Measurements from ENCODE around the gene NDRG3.

Gene NDRG3

DNA sequence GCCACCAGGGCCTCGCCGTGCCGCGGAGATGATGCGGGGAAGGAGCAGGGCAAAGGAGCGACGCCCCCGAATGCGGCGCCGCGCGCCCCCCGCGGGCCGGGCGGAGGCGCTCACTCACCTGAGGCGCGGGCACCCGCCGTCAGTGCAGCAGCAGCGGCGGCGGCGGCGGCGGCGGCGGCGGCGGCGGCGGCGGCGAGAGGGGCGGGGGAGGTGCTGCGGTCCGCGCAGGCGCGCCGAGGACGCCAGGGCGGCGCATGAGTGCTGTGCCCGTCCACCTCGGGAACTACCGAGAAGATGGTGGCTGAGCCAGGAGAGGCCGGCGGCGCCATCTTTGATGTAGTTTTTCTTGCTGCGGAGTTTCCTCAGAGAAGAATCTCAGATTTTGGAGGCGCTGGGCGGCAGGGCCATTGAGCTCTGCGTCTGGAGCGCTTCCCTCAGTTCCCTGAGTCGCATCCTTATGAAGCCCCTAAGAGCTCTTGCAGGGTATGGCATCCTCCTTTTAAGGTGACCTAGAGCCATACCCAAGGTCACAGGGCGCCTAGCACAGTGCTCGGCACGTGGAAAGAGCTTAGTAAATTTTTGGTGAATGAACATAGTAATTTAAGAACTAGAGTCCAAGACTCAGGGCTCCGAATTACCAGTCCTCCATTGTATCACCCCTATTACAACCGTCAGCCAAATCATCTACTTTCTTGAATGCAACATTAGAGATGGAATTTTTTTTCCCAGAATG lies at the start of gene NDRG3:
Gene NDRG3 (minus strand): TSS at position 164 of the 733 bp plus-strand sequence. CDS start 24,355 bp downstream, outside the sequence.
- no peaks in the 10 kb centered on the region for H3K4me1 ChIP-seq (ENCODE audit: insufficient read depth, low read length)
- H3K9ac ChIP-seq (ENCODE audit: low read depth, low read length), result peak within 1 kb of the TSS; percentile 82
- no peaks in the 10 kb centered on the region for H3K9me3 ChIP-seq (ENCODE audit: control insufficient read depth, insufficient read depth, low read length)
- H3K36me3 ChIP-seq (ENCODE audit: insufficient read depth, low read length), result peaks cover 3% of the 10 kb centered on the region; the same call in 1 of the 2 replicates

DNA sequence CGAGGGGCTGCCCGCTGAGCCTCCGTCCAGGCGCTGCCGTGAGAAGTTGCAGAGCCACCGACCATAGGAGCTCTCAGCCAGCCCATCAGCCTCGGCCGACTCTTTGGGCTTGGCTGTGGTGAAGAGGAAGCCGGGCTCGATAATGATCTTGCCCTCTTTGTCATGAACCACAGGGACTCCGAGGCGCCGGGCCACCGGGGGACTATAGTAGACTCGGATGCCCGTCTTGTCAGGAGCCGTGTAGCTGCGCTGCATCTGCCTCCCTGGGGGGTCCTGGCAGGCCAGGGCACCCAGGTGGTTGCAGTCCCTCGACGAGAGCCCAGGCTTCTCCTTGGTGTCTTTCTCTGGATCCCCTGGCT lies 48.2 kb upstream of the NDRG3 start:
- H3K9ac ChIP-seq (ENCODE audit: low read depth, low read length), result no peak overlapping the region
- H3K4me1 ChIP-seq (ENCODE audit: insufficient read depth, low read length), result no peaks in the 10 kb centered on the region
- H3K9me3 ChIP-seq (ENCODE audit: control insufficient read depth, insufficient read depth, low read length), result no peaks in the 10 kb centered on the region
- H3K36me3 ChIP-seq (ENCODE audit: insufficient read depth, low read length), result peaks cover 5% of the 10 kb centered on the region

DNA sequence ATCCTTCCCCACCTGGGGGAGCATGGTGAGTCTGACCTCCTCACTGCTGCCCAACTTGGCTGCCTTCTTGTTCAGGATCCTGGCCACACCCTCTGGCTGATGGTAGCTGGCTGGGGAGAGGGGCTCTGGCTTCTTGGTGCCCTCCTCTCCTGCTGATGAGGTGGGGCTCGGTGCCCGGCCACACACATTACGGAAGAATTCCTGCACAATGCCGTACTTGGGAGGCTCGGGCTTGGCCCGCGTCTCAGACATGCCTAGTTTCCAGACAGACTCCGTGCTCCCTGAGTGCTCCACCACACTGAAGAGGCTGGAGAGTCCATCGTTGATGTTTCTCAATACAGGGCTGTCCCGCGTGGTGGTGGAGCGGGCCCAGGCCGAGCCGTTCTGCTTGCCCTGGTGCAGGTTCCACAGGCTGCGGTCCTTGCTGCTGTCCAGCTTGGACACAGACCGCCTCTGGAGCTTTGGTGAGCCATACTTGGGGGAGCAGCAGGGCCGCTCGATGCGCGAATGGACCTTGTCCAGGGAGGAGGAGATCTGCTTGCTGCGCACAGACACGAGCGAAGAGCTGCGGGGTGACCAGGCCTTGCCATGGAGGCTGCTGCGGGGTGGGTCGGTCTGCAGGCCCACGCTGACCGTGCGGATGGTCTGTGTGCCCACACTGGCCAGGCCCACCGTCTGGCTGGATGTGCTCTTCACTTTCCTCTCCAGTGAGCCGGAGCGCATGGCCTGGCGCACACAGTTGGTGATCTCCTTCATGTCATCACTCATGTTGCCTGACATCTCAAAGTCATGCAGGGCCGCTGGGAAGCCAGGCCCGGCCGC lies 47.6 kb upstream of the NDRG3 start:
- Histone ChIP-seq H3K4me1 (ENCODE audit: insufficient read depth, low read length) (no peaks in the 10 kb centered on the region), H3K36me3 (ENCODE audit: insufficient read depth, low read length) (peaks cover 5% of the 10 kb centered on the region), H3K9ac (ENCODE audit: low read depth, low read length) (no peak overlapping the region), H3K9me3 (ENCODE audit: control insufficient read depth, insufficient read depth, low read length) (no peaks in the 10 kb centered on the region)

DNA sequence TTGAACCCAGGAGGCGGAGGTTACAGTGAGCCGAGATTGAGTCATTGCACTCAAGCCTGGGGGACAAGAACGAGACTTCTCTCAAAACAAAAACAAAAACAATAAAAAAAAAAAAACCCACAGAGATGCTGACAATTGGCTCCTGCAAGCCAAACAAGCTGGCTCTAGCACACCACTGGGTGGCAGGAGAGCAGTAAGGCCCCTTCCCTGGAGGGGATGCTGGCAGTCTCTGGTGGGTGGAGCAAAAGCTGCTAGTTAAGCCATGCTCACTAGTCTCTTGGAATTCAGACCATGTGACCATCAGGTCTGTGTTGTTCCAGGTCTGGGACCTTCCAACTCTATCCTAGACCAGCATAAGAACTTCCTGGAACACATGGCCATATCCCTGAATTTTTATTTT lies 46.5 kb upstream of the NDRG3 start:
- no peak overlapping the region for H3K9ac ChIP-seq (ENCODE audit: low read depth, low read length)
- no peaks in the 10 kb centered on the region for H3K4me1 ChIP-seq (ENCODE audit: insufficient read depth, low read length)
- peaks cover 5% of the 10 kb centered on the region for H3K36me3 ChIP-seq (ENCODE audit: insufficient read depth, low read length)
- no peaks in the 10 kb centered on the region for H3K9me3 ChIP-seq (ENCODE audit: control insufficient read depth, insufficient read depth, low read length)

DNA sequence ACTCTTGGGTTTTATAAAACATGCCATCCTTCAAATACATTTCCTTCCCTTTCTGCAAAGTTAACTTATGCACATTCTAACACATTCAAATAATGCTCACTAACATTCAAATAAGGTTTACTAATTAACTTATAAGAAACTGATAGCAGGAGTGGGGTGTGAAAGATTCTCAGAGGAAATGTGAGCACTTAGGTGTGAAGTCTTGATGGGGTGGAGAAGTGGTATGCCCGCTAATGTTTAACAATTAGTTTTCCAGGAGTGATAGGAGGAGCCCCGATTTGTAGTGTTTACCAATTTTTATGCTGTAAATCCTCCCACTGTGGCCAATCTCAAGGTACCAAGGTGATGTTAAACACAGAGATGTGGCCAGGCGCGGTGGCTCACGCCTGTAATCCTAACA lies 46.0 kb upstream of the NDRG3 start:
- Histone ChIP-seq H3K4me1 (ENCODE audit: insufficient read depth, low read length) (no peaks in the 10 kb centered on the region), H3K36me3 (ENCODE audit: insufficient read depth, low read length) (peaks cover 5% of the 10 kb centered on the region), H3K9me3 (ENCODE audit: control insufficient read depth, insufficient read depth, low read length) (no peaks in the 10 kb centered on the region), H3K9ac (ENCODE audit: low read depth, low read length) (no peak overlapping the region)

DNA sequence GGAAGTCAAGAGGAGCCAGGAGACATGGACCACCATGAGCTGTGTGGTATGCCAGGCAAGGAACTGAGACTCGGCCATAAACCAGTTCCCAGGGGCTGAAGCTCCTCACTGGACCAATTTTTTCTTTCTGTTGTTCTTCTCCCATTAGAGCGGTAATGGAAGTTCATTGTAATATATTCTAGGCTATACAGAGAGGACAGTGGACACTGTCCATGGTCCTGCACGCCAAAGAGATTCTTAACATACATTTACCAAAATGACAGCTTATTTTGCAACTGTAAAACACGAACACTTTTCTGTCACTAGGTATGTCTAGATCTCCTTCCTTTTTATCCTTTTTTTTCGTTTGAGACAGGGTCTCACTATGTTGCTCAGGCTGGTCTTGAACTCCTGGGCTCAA lies 40.8 kb upstream of the NDRG3 start:
- no peaks in the 10 kb centered on the region for H3K9me3 ChIP-seq (ENCODE audit: control insufficient read depth, insufficient read depth, low read length)
- H3K36me3 ChIP-seq (ENCODE audit: insufficient read depth, low read length), result peaks cover 12% of the 10 kb centered on the region
- no peaks in the 10 kb centered on the region for H3K4me1 ChIP-seq (ENCODE audit: insufficient read depth, low read length)
- H3K9ac ChIP-seq (ENCODE audit: low read depth, low read length), result no peak overlapping the region

DNA sequence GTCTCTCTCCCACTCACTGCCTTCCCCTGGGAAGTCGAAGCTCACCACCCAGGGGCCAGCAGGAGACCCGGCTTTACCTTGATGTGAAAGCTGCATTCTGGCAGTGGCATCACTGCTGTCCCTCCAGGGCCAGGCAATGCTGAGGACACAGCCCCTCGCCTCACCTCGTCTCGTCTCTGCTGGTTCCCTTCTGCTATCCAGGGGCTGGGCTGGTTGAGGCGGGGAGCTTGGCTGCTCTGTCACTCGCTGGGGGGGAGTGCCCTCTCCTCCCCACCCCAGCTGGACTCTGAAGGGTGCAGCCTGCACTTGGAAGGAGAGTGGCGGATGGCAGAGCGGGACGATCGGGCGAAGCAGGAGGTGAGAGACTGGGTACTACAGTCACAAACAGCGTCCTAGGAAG lies 40.4 kb upstream of the NDRG3 start:
- no peak overlapping the region for H3K9ac ChIP-seq (ENCODE audit: low read depth, low read length)
- no peaks in the 10 kb centered on the region for H3K4me1 ChIP-seq (ENCODE audit: insufficient read depth, low read length)
- H3K9me3 ChIP-seq (ENCODE audit: control insufficient read depth, insufficient read depth, low read length), result no peaks in the 10 kb centered on the region
- peaks cover 8% of the 10 kb centered on the region for H3K36me3 ChIP-seq (ENCODE audit: insufficient read depth, low read length)

DNA sequence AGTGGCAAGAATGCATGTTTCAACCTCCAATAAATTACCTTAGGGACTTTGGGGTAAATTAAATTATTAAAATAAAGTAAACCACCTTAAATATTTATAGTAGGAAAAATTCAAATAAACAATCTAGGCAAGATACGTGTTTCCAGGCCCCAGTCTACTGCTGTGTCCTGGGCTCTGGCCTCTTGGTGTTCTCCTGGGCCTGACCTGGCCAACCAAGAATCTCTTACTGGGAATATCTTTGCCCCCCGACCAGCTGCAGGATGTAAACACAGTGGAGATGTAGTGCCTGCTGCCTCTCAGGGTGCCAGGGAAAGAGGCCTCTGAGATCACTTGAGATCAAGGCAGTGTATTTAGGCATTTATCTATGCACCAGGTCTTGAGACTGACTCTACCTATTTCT lies 39.4 kb upstream of the NDRG3 start:
- Histone ChIP-seq H3K36me3 (ENCODE audit: insufficient read depth, low read length) (peaks cover 8% of the 10 kb centered on the region), H3K9me3 (ENCODE audit: control insufficient read depth, insufficient read depth, low read length) (no peaks in the 10 kb centered on the region)

DNA sequence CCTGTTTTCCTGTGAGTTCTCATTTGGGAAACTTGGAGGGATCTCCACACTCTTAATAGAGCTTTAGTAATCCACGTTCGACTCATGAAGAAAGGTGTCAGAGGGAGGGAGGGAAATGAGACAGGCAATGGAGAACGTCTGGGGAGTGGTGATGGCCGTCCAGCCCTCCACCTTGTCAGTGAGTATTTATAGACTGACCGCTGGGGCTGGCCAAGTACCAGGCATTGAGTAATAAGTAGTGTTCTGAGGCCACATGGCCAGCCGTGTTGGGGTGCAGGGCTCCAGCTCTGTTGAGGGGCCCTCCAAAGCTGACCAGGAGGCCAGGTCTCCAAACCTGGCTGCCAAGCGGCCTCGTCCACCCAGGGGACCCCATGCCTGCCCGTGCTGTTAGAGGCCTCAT lies 39.0 kb upstream of the NDRG3 start:
- H3K4me1 ChIP-seq (ENCODE audit: insufficient read depth, low read length), result no peaks in the 10 kb centered on the region

More for the DNA sequence above, 39.4 kb upstream of the NDRG3 start:
- Histone ChIP-seq H3K9ac (ENCODE audit: low read depth, low read length) (no peak overlapping the region), H3K4me1 (ENCODE audit: insufficient read depth, low read length) (no peaks in the 10 kb centered on the region)

DNA sequence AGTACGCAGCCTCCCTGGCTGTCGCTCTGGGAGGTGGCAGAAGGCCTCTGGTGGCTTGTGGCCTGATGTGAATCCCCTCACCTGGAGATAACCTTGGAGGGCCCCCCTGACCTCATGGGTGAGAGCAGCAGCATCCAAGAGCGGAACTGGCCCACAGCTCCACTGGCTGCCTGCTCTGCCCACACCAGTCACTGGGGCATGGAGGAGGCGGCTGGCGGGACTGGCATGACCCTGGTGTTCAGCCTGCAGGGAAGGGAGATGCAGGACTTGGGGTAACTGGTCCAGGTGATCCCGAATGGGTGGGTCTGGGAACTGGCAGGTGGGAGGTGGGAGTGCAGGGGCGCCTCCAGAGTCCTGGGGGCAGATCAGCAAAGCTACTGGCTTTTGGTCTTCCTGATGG lies 38.2 kb upstream of the NDRG3 start:
- Histone ChIP-seq H3K36me3 (ENCODE audit: insufficient read depth, low read length) (peaks cover 8% of the 10 kb centered on the region), H3K9me3 (ENCODE audit: control insufficient read depth, insufficient read depth, low read length) (no peaks in the 10 kb centered on the region), H3K4me1 (ENCODE audit: insufficient read depth, low read length) (no peaks in the 10 kb centered on the region), H3K9ac (ENCODE audit: low read depth, low read length) (no peak overlapping the region)

More for the DNA sequence above, 39.0 kb upstream of the NDRG3 start:
- no peaks in the 10 kb centered on the region for H3K9me3 ChIP-seq (ENCODE audit: control insufficient read depth, insufficient read depth, low read length)
- no peak overlapping the region for H3K9ac ChIP-seq (ENCODE audit: low read depth, low read length)
- H3K36me3 ChIP-seq (ENCODE audit: insufficient read depth, low read length), result peaks cover 8% of the 10 kb centered on the region

DNA sequence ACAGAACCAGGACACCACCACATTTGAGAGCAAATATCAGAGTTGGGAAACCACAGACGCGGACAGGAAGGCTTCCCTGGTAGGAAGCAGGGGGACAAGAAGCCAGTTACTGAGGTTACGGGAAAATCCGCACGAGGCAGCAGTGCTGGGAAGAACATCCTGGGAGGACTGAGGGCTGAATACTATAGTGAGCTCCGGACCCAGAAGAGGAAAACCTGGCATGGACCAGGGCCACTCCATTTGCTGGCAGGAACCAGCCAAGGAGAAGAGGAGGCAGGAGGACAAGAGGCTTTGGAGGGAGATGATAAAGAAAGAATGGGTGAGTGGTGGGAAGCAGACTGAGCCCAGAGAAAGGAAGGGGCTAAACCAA lies 33.8 kb upstream of the NDRG3 start:
- Histone ChIP-seq H3K4me1 (ENCODE audit: insufficient read depth, low read length) (no peaks in the 10 kb centered on the region), H3K9me3 (ENCODE audit: control insufficient read depth, insufficient read depth, low read length) (no peaks in the 10 kb centered on the region), H3K36me3 (ENCODE audit: insufficient read depth, low read length) (peaks cover 5% of the 10 kb centered on the region; the same call in 1 of the 2 replicates), H3K9ac (ENCODE audit: low read depth, low read length) (no peak overlapping the region)

DNA sequence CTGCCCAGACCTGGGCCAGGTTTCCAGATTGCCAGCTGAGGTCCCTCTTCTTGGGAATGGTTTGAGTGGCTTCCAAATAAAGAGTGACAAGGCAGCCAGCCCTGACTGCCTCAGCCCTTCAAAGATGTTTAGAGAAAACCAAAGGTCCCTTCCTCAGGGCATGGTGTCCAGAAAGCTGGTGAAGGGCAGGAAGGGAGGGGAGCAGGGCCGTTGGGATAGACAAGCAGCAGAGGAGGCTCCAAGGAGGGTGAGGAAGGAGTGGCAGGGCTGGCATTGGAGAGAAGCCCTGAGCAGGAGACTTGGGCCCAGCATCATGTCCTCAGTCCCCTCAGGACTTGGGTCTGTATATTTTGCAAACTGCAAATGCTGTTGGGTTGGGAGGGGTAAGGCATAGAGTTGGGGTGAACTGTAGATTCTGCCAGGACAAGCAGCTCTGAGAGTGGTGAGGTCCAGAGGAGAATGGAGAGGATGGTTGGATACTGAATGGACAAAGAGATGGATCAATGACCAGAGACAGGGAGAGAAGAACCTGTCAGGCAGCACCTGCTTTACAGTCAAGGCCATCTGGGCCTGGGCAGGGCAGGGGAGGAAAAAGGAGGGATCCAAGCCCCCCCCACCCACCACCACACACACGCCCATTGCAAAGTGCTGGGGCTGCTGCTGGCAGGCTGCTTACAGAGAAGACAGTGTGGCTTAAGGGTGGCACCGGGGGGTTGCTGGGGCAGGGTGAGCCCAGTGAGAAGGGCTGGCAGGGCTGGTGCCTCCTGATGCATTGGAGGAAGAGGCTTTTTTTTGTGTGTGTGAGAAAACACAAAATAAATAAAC lies 33.2 kb upstream of the NDRG3 start:
- H3K36me3 ChIP-seq (ENCODE audit: insufficient read depth, low read length), result peaks cover 4% of the 10 kb centered on the region; the same call in 1 of the 2 replicates
- H3K9ac ChIP-seq (ENCODE audit: low read depth, low read length), result no peak overlapping the region
- H3K9me3 ChIP-seq (ENCODE audit: control insufficient read depth, insufficient read depth, low read length), result no peaks in the 10 kb centered on the region
- no peaks in the 10 kb centered on the region for H3K4me1 ChIP-seq (ENCODE audit: insufficient read depth, low read length)

DNA sequence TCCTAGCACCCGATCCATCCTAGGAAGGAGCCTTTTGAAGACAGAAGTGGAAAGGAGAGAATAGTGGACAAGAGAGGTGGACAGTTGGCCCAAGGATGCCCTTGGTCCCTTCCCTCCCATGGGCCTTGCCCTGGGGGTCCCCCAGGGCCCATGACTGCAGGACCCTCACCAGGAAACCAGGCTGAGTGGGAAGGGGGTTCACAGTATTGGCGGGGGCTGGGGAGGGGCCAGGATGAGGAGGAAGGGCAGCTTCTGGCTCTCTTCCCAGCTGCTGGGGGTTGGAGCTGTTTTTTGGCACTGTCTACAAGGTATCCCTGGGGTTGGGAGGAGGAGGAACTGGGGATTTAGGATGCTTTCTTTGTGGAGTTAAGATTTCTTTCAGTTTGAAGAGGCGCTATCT lies 31.7 kb upstream of the NDRG3 start:
- Histone ChIP-seq H3K36me3 (ENCODE audit: insufficient read depth, low read length) (no peaks in the 10 kb centered on the region), H3K9me3 (ENCODE audit: control insufficient read depth, insufficient read depth, low read length) (no peaks in the 10 kb centered on the region), H3K4me1 (ENCODE audit: insufficient read depth, low read length) (no peaks in the 10 kb centered on the region), H3K9ac (ENCODE audit: low read depth, low read length) (no peak overlapping the region)

DNA sequence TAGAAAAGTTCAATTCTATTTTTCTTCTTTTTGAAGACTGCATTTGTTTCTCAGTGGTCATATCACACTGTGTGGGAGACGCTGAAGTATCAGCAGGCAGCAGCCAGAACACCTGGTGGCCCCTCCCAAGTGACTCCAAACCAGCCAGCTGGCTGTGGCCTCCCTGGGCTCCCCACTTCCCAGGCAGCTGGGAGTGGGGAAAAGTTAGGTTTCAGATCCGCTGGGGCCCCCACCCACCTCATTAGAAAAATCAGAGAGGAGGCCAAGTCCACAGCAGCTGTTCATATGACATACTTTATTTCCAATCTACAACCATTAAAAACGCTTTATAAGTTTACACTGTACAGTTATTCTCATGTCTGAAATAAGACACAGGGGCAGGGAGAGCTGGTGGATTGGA lies 31.3 kb upstream of the NDRG3 start:
- H3K36me3 ChIP-seq (ENCODE audit: insufficient read depth, low read length), result no peaks in the 10 kb centered on the region
- no peaks in the 10 kb centered on the region for H3K9me3 ChIP-seq (ENCODE audit: control insufficient read depth, insufficient read depth, low read length)
- H3K9ac ChIP-seq (ENCODE audit: low read depth, low read length), result no peak overlapping the region
- H3K4me1 ChIP-seq (ENCODE audit: insufficient read depth, low read length), result no peaks in the 10 kb centered on the region
